Measurements from ENCODE around the gene CRIM1. TPM values are rescaled to one million over a fixed set of nuclear protein-coding genes. Genes with fewer than 3 reads are reported as not detected.

Gene CRIM1
- total RNA-seq, 1 experiment from 2014 or later = 24.1 TPM

DNA sequence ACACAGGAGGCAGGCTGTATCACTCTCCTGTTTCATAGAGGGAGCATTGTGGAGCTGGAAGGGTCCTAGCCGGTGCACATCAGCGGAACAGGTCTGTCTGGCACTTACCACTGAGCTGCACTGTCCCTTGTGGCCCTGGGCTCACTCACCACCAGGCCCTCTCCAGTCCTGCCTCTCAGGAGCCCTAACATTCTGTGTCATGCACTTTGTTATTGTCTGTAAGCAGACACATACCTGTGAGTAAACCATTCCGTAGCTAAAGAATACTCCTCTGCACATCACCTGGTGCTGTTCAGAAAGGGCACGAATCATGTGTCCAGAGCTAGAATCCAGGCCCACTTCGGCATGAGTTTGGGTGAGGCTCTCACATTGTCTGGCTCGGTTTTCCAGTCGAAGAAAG, 93.6 kb downstream of the CRIM1 start:
- no peak overlapping the region for H3K4me3 Mint-ChIP-seq
- no peaks in the 10 kb centered on the region for H3K27me3 Mint-ChIP-seq (ENCODE audit: low read depth)
- no peak for DNase-seq (ENCODE audit: low spot score)
- peaks cover 29% of the 10 kb centered on the region for H3K36me3 Mint-ChIP-seq
- POLR2A ChIA-PET = interaction anchor here (1.1 to 1.2 kb wide), 2 partner anchors 11 to 115 kb away, joined by 3 to 4 read pairs; no protein-coding TSS in a partner anchor
- ATAC-seq = no peak
- H3K9me3 Mint-ChIP-seq = no peaks in the 10 kb centered on the region
- TF ChIP-seq MYBL2 (CRISPR knock-in tag; IDR thresholded peaks at IDR 0.05) (no peak), SMAD4 (CRISPR knock-in tag; IDR thresholded peaks at IDR 0.05) (no peak)
- TF ChIP-seq, protein P1, sequence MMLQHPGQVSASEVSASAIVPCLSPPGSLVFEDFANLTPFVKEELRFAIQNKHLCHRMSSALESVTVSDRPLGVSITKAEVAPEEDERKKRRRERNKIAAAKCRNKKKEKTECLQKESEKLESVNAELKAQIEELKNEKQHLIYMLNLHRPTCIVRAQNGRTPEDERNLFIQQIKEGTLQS (CRISPR knock-in tag; conservative IDR thresholded peaks at IDR 0.05) = no peak
- CTCF ChIA-PET = interaction anchor here (0.5 to 3.6 kb wide), 3 partner anchors 11 to 1644 kb away, joined by 3 to 18 read pairs (median 3); no protein-coding TSS in a partner anchor
- H3K27ac Mint-ChIP-seq = no peak overlapping the region
- peaks cover 16% of the 10 kb centered on the region for H3K4me1 Mint-ChIP-seq

GRCh38 chr2:36449943-36450392, 94.4 kb downstream of the CRIM1 start:
- no peaks in the 10 kb centered on the region for H3K27me3 Mint-ChIP-seq (ENCODE audit: low read depth)
- H3K9me3 Mint-ChIP-seq = no peaks in the 10 kb centered on the region
- ChIA-PET POLR2A (no interaction called here), CTCF (interaction anchor here (3.6 kb wide), 1 partner anchor 10 kb away, joined by 18 read pairs; no protein-coding TSS in a partner anchor)
- no peak for ATAC-seq
- no peak for TF ChIP-seq NFE2L1 (CRISPR knock-in tag; IDR thresholded peaks at IDR 0.05)
- TF ChIP-seq CDX4 (CRISPR knock-in tag; IDR thresholded peaks at IDR 0.05; ENCODE audit: borderline replicate concordance) = no peak
- no peak overlapping the region for H3K4me3 Mint-ChIP-seq
- peaks cover 9% of the 10 kb centered on the region for H3K4me1 Mint-ChIP-seq
- H3K27ac Mint-ChIP-seq = no peak overlapping the region
- no peak for DNase-seq (ENCODE audit: low spot score)
- H3K36me3 Mint-ChIP-seq = peaks cover 24% of the 10 kb centered on the region

GRCh38 chr2:36450466-36451196, 95.1 kb downstream of the CRIM1 start:
- H3K9me3 Mint-ChIP-seq = no peaks in the 10 kb centered on the region
- POLR2A ChIA-PET = no interaction called here
- DNase-seq (ENCODE audit: low spot score) (no peak), ATAC-seq (no peak)
- CTCF ChIA-PET = interaction anchor here (3.6 kb wide), 1 partner anchor 10 kb away, joined by 18 read pairs; no protein-coding TSS in a partner anchor
- no peaks in the 10 kb centered on the region for H3K27me3 Mint-ChIP-seq (ENCODE audit: low read depth)
- peaks cover 20% of the 10 kb centered on the region for H3K36me3 Mint-ChIP-seq
- peaks cover 4% of the 10 kb centered on the region for H3K4me1 Mint-ChIP-seq
- TF ChIP-seq NR2C2 (CRISPR knock-in tag; IDR thresholded peaks at IDR 0.05) = no peak
- no peak for TF ChIP-seq TP53 (CRISPR knock-in tag; IDR thresholded peaks at IDR 0.05)
- no peak for TF ChIP-seq ZNF423 (CRISPR knock-in tag; IDR thresholded peaks at IDR 0.05)
- no peak for TF ChIP-seq ZNF396 (CRISPR knock-in tag; IDR thresholded peaks at IDR 0.05; ENCODE audit: borderline replicate concordance)
- no peak for TF ChIP-seq PRRX2 (CRISPR knock-in tag; IDR thresholded peaks at IDR 0.05)
- no peak for TF ChIP-seq ELF4 (CRISPR knock-in tag; IDR thresholded peaks at IDR 0.05; ENCODE audit: low read depth)
- no peak for TF ChIP-seq TEAD4 (CRISPR knock-in tag; IDR thresholded peaks at IDR 0.05)
- no peak for TF ChIP-seq OVOL2 (CRISPR knock-in tag; IDR thresholded peaks at IDR 0.05; ENCODE audit: borderline replicate concordance)
- TF ChIP-seq, protein P2, sequence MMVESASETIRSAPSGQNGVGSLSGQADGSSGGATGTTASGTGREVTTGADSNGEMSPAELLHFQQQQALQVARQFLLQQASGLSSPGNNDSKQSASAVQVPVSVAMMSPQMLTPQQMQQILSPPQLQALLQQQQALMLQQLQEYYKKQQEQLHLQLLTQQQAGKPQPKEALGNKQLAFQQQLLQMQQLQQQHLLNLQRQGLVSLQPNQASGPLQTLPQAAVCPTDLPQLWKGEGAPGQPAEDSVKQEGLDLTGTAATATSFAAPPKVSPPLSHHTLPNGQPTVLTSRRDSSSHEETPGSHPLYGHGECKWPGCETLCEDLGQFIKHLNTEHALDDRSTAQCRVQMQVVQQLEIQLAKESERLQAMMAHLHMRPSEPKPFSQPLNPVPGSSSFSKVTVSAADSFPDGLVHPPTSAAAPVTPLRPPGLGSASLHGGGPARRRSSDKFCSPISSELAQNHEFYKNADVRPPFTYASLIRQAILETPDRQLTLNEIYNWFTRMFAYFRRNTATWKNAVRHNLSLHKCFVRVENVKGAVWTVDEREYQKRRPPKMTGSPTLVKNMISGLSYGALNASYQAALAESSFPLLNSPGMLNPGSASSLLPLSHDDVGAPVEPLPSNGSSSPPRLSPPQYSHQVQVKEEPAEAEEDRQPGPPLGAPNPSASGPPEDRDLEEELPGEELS (CRISPR knock-in tag; IDR thresholded peaks at IDR 0.05) = no peak
- TF ChIP-seq GRHL2 (CRISPR knock-in tag; IDR thresholded peaks at IDR 0.05; ENCODE audit: insufficient replicate concordance, severe bottlenecking) = no peak
- TF ChIP-seq, protein P3, sequence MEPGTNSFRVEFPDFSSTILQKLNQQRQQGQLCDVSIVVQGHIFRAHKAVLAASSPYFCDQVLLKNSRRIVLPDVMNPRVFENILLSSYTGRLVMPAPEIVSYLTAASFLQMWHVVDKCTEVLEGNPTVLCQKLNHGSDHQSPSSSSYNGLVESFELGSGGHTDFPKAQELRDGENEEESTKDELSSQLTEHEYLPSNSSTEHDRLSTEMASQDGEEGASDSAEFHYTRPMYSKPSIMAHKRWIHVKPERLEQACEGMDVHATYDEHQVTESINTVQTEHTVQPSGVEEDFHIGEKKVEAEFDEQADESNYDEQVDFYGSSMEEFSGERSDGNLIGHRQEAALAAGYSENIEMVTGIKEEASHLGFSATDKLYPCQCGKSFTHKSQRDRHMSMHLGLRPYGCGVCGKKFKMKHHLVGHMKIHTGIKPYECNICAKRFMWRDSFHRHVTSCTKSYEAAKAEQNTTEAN (CRISPR knock-in tag; IDR thresholded peaks at IDR 0.05) = no peak
- TF ChIP-seq MYBL2 (CRISPR knock-in tag; IDR thresholded peaks at IDR 0.05) = no peak
- H3K4me3 Mint-ChIP-seq = no peak overlapping the region
- H3K27ac Mint-ChIP-seq = peak overlapping the region; percentile 59; the same call in 1 of the 2 replicates
